Stomach (tissue), 4 donors: ENCODE results near the gene NUDT1.

Source experiments
- CTCF ChIP-seq, 7 experiments: fragments of 450-650 bp in 4 of 7; fragments of 200-600 bp in 3 of 7; sonication (generic) in 3 of 7; IDR thresholded peaks; one replicate each; pipeline ENCODE4 v1.5.1; 2016 to 2019; ENCODE audit warnings: antibody characterized with exemption in 7 of 7, control low read depth in 2 of 7, mild to moderate bottlenecking in 1 of 7
- POLR2AphosphoS5 ChIP-seq, 3 donors: sonication (generic); formaldehyde crosslinking; IDR thresholded peaks; one replicate each; pipeline ENCODE4 v1.6.1; 2016; ENCODE audit warnings: antibody characterized with exemption in 3 of 3

GRCh38 chr7:2211926-2212325 lies 30.1 kb upstream of the NUDT1 start:
- TF ChIP-seq CTCF (IDR thresholded peaks at IDR 0.05) (no peak), POLR2AphosphoS5 (IDR thresholded peaks at IDR 0.05) (no peak)
